CD4-positive, alpha-beta T cell treated with Interleukin-17A for 1 hour (primary cell): ENCODE measurements around the gene GLRA1.
"Not testable (repeated sequence)": the region's sequence is repeated elsewhere in the genome, so short reads cannot be mapped to it uniquely, and the experiment has no call there.

ENCODE experiments used
- DNase-seq: peaks from one replicate; pipeline ENCODE4 v3.0.0-alpha.2; 2020

Gene GLRA1

GRCh38 chr5:151880324-151880723 lies 44.3 kb downstream of the GLRA1 start:
- no peak for DNase-seq

- no peak for DNase-seq
These were observed 51.0 kb downstream of the GLRA1 start for GRCh38 chr5:151873701-151874100.

- DNase-seq: no peak
These were observed 52.0 kb downstream of the GLRA1 start for GRCh38 chr5:151872701-151873100.

GRCh38 chr5:151870820-151871219 lies 53.8 kb downstream of the GLRA1 start:
- no peak for DNase-seq

- DNase-seq: no peak
These were observed 54.4 kb downstream of the GLRA1 start for GRCh38 chr5:151870271-151870670.

- DNase-seq: no peak
These were observed 54.8 kb downstream of the GLRA1 start for GRCh38 chr5:151869843-151870242.

GRCh38 chr5:151868451-151868850 lies 56.2 kb downstream of the GLRA1 start:
- DNase-seq: peak; percentile 61

- no peak for DNase-seq
These were observed 60.4 kb downstream of the GLRA1 start for GRCh38 chr5:151864061-151864748.

- no peak for DNase-seq
These were observed 61.1 kb downstream of the GLRA1 start for GRCh38 chr5:151863566-151863965.

GRCh38 chr5:151862811-151863472 lies 61.7 kb downstream of the GLRA1 start:
- no peak for DNase-seq

GRCh38 chr5:151860867-151861266 lies 63.8 kb downstream of the GLRA1 start:
- DNase-seq: not testable (repeated sequence)

GRCh38 chr5:151856861-151857260 lies 67.8 kb downstream of the GLRA1 start:
- DNase-seq: no peak

- no peak for DNase-seq
These were observed 69.0 kb downstream of the GLRA1 start for GRCh38 chr5:151855701-151856100.

GRCh38 chr5:151847871-151848270 lies 76.8 kb downstream of the GLRA1 start:
- no peak for DNase-seq

- no peak for DNase-seq
These were observed 77.9 kb downstream of the GLRA1 start for GRCh38 chr5:151846765-151847164.

- not testable (repeated sequence) for DNase-seq
These were observed 91.8 kb downstream of the GLRA1 start for GRCh38 chr5:151832843-151833242.

- no peak for DNase-seq
These were observed 95.3 kb downstream of the GLRA1 start for GRCh38 chr5:151829370-151829769.

- peak; percentile 59 for DNase-seq
These were observed 99.2 kb downstream of the GLRA1 start for GRCh38 chr5:151825445-151825844.

GRCh38 chr5:151822141-151822540 lies 102.5 kb downstream of the GLRA1 start:
- DNase-seq: no peak

- no peak for DNase-seq
These were observed 103.7 kb downstream of the GLRA1 start for GRCh38 chr5:151820903-151821302.

- no peak for DNase-seq
These were observed 104.4 kb downstream of the GLRA1 start for GRCh38 chr5:151820271-151820670.

GRCh38 chr5:151819830-151820229 lies 104.8 kb downstream of the GLRA1 start:
- DNase-seq: no peak

GRCh38 chr5:151815051-151815450 lies 109.6 kb downstream of the GLRA1 start:
- no peak for DNase-seq

- no peak for DNase-seq
These were observed 111.8 kb downstream of the GLRA1 start for GRCh38 chr5:151812757-151813309.
